ENCODE data around the gene ZNF610. TPM values are rescaled to one million over a fixed set of nuclear protein-coding genes. Genes with fewer than 3 reads are reported as not detected.

The ZNF610 gene
- polyA plus RNA-seq, 1 experiment, result 1.4 TPM

GRCh38 chr19:52397310-52398080 is 61.5 kb downstream of the ZNF610 start, which contains the start of gene ZNF528:
TSS of gene ZNF528 (plus strand) at chr19:52397849. CDS start at chr19:52402014, 4,165 bp downstream.
- Histone ChIP-seq H3K36me3 (ENCODE audit: control insufficient read depth, insufficient read depth, low read length) (peaks cover 9% of the 10 kb centered on the region; the same call in 1 of the 2 replicates), H3K27me3 (ENCODE audit: control insufficient read depth, insufficient read depth, low read length) (no peaks in the 10 kb centered on the region), H3K4me3 (ENCODE audit: low read depth, low read length) (peak within 1 kb of the TSS; percentile 72)
- TF ChIP-seq CTCF (IDR thresholded peaks at IDR 0.05; ENCODE audit: insufficient read depth, low read depth, low read length), result no peak
- POLR2A ChIA-PET, result no interaction called here
- DNase-seq (ENCODE audit: low read depth), result peak; percentile 47
- CTCF ChIA-PET, result no interaction called here

GRCh38 chr19:52398081-52398441 is 62.0 kb downstream of the ZNF610 start:
- DNase-seq (ENCODE audit: low read depth), result no peak
- CTCF ChIA-PET, result interaction anchor here (0.5 kb wide), 1 partner anchor 11 kb away, joined by 3 read pairs; no protein-coding TSS in a partner anchor
- H3K27me3 ChIP-seq (ENCODE audit: control insufficient read depth, insufficient read depth, low read length), result no peaks in the 10 kb centered on the region
- peak overlapping the region; percentile 72 for H3K4me3 ChIP-seq (ENCODE audit: low read depth, low read length)
- POLR2A ChIA-PET, result no interaction called here
- TF ChIP-seq CTCF (IDR thresholded peaks at IDR 0.05; ENCODE audit: insufficient read depth, low read depth, low read length), result no peak
- peaks cover 9% of the 10 kb centered on the region; the same call in 1 of the 2 replicates for H3K36me3 ChIP-seq (ENCODE audit: control insufficient read depth, insufficient read depth, low read length)

GRCh38 chr19:52410276-52410675 is 74.2 kb downstream of the ZNF610 start:
- ChIA-PET POLR2A (no interaction called here), CTCF (no interaction called here)
- TF ChIP-seq CTCF (IDR thresholded peaks at IDR 0.05; ENCODE audit: insufficient read depth, low read depth, low read length), result no peak
- Histone ChIP-seq H3K4me3 (ENCODE audit: low read depth, low read length) (no peak overlapping the region), H3K36me3 (ENCODE audit: control insufficient read depth, insufficient read depth, low read length) (peaks cover 13% of the 10 kb centered on the region), H3K27me3 (ENCODE audit: control insufficient read depth, insufficient read depth, low read length) (no peaks in the 10 kb centered on the region)
- DNase-seq (ENCODE audit: low read depth), result no peak

- ChIA-PET CTCF (no interaction called here), POLR2A (no interaction called here)
- no peak overlapping the region for H3K4me3 ChIP-seq (ENCODE audit: low read depth, low read length)
- H3K27me3 ChIP-seq (ENCODE audit: control insufficient read depth, insufficient read depth, low read length), result no peaks in the 10 kb centered on the region
- DNase-seq (ENCODE audit: low read depth), result no peak
- no peaks in the 10 kb centered on the region for H3K36me3 ChIP-seq (ENCODE audit: control insufficient read depth, insufficient read depth, low read length)
- no peak for TF ChIP-seq CTCF (IDR thresholded peaks at IDR 0.05; ENCODE audit: insufficient read depth, low read depth, low read length)
Observed at GRCh38 chr19:52415711-52416110, 79.7 kb downstream of the ZNF610 start.

Small RNAs within 50 kb of the gene (small RNA-seq; reads per million reads assigned to genes)
- gene AC010332.1 (ENCODE audit: insufficient read length, low read depth, low replicate concordance), result not detected

Other genes starting within 250 kb of the ZNF610 start
- 4.8 and 6.7 TPM in 2 replicates for gene ZNF841, start 240.5 kb upstream of the ZNF610 start, polyA plus RNA-seq (2011; rRNA removed)
- 2.6 and 3.1 TPM in 2 replicates for gene ZNF616, start 196.3 kb upstream of the ZNF610 start, polyA plus RNA-seq (2011; rRNA removed)
- gene ZNF836, start 164.6 kb upstream of the ZNF610 start, polyA plus RNA-seq (2011; rRNA removed), result 1.5 and 2.0 TPM in 2 replicates
- gene PPP2R1A, start 146.2 kb upstream of the ZNF610 start, polyA plus RNA-seq (2011; rRNA removed), result 146 and 269 TPM in 2 replicates
- gene ZNF766, start 66.7 kb upstream of the ZNF610 start, polyA plus RNA-seq (2011; rRNA removed), result 4.2 and 7.9 TPM in 2 replicates
- gene ZNF480, start 39.1 kb upstream of the ZNF610 start, polyA plus RNA-seq (2011; rRNA removed), result 2.1 and 4.8 TPM in 2 replicates
- gene ZNF880, start 33.7 kb downstream of the ZNF610 start, polyA plus RNA-seq (2011; rRNA removed), result 12.9 and 16.1 TPM in 2 replicates
- 12.1 and 18.3 TPM in 2 replicates for gene ZNF528, start 61.6 kb downstream of the ZNF610 start, polyA plus RNA-seq (2011; rRNA removed)
- 0.05 TPM in 1 of 2 replicates, not detected in the other for gene ZNF534, start 92.9 kb downstream of the ZNF610 start, polyA plus RNA-seq (2011; rRNA removed)
- 0.82 and 1.7 TPM in 2 replicates for gene ZNF578, start 117.3 kb downstream of the ZNF610 start, polyA plus RNA-seq (2011; rRNA removed)
- 2.8 and 4.5 TPM in 2 replicates for gene ZNF808, start 191.4 kb downstream of the ZNF610 start, polyA plus RNA-seq (2011; rRNA removed)
- 3.8 and 6.0 TPM in 2 replicates for gene ZNF701, start 234.0 kb downstream of the ZNF610 start, polyA plus RNA-seq (2011; rRNA removed)

Data from BJ (cell line).